MV-4-11 (cell line): ENCODE measurements around the gene SLC25A30.
A peak's percentile ranks its signal among the peaks of the same experiment; 100 is the strongest.

Source experiments
- DNase-seq: peaks from one replicate; lab custom pipeline; 2025; lab: John Stamatoyannopoulos, UW

Gene SLC25A30

GRCh38 chr13:45417790-45418534 is at the start of gene SLC25A30:
Gene SLC25A30, minus strand, starts transcription at chr13:45418373. Its CDS starts 6,948 bp downstream, at chr13:45411425.
- peak; percentile 87 for DNase-seq

DNA sequence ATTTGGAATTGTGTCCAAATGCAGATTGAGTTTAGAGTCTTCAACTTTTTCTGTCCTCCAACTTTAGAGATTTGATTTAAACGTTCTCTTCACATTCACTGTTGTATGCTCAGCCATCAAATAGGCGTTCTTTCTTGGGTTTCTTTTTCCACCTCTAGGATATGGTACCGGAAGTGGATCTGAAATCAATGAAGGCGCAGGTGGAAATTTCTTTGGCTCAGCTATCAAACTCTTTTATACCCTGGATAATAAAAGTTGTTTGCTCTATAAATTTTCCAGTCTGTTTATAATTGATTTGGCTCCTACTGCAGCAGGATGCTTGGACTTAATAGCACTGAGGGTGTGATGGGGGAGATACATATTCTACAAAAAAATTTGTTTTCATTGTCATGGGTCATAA is 48.2 kb upstream of the SLC25A30 start:
- DNase-seq, result no peak

- DNase-seq, result peak; percentile 98
These were observed 46.7 kb upstream of the SLC25A30 start, which contains the start of gene COG3 for GRCh38 chr13:45464687-45465453. Gene COG3, plus strand, starts transcription at chr13:45464939. Its CDS starts 98 bp downstream, at chr13:45465037.

- no peak for DNase-seq
These were observed 46.0 kb upstream of the SLC25A30 start for GRCh38 chr13:45464141-45464686.

- no peak for DNase-seq
These were observed 38.2 kb upstream of the SLC25A30 start for GRCh38 chr13:45456196-45456972.

DNA sequence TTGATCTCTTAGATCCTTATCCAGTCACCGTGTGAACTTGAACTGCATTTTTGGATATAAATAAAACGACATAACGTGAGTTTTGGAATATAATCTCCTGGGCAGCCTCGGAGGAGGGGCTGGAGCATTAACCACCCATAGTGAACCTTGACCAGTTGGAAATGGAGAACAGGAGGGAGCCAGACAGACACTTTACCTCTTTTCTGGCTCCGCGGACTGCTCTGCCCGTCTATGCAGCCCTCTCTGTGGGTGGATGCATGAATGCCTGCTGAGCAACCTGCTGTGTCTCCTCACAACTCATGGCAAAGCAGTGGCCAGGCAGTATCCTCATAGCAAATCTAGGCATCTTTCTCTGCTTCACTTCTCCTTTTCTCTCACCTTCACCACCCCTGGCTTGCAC is 36.0 kb upstream of the SLC25A30 start:
- no peak for DNase-seq

DNA sequence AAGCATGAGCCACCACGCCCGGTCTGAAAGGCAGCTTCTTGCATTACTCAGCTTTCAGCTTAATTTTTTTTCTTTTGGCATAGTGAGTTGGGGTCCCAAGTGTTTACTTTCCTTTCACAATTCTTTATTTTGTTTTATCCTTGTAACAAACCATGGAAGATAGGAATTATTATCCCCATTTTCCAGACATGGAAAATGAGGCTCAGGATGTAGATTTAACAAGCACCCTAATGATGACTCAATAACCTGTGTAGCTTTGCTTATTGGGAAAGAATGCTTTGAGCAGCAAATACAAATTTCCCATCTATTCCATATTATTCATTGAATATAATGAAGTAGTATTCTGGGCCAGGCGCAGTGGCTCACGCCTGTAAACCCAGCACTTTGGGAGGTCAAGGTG is 33.1 kb upstream of the SLC25A30 start:
- DNase-seq, result no peak

DNA sequence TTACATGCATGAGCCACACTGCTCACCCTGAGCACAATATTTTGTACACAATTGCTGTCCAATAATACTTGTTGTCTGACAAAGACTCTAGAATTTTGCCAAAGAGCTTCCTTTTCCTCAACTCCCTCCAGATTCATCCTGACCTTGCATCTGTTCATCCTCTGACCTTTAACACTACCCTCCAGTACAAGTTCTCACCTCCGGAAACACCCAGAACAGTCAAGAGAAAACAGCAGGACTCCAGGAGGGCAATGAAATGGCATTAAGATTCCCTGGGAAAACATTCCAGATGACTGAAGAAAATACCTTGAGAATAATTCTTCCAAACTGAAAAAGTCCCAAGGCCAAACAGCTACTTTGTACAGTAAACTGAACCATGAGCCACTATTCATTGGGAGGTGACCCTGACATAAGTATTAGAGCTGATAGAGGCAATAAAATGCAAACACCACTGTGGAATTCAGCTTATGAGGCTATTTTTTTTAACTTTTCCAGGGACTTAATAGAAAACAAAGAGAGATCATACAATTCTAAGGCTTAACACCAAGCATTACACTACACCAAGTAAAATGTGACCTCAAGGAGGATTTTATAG is 30.9 kb upstream of the SLC25A30 start:
- no peak for DNase-seq

- no peak for DNase-seq
These were observed 29.0 kb upstream of the SLC25A30 start for GRCh38 chr13:45447050-45447661.

DNA sequence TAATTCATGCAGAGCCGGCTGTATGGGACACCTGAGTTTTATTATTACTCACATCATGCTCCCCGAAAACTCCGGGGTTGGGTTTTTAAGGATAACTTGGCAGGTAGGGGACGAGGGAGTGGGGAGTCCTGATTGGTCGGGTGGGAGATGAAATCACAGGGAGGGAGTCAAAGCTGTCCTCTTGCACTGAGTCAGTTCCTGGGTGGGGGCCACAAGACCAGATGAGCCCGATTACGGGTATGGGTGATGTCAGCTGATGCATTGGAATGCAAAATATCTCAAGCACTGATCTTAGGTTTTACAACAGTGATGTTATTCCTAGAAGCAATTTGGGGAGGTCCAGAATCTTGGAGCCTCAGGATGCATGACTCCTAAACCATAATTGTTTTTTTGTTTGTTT is 28.0 kb upstream of the SLC25A30 start:
- DNase-seq, result no peak

DNA sequence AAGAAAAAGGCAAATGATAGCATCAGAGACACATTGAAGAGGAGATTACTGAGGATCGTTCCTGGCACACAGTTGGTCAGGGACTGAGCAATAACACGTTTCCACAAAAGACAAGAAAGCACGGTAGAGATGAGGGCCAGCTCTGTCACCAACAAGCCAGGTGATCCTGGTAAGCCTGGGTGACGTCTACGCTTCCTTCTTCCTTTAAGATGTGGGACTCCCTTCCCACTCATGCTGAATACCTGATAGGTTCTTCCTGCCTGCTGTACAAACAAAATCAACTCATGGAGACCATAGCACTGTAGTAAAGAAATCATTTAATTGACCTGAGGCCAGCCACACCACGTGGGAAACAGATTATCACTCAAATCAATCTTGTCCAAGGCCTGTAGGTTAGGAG is 26.9 kb upstream of the SLC25A30 start:
- DNase-seq, result no peak

GRCh38 chr13:45441633-45442032 is 23.5 kb upstream of the SLC25A30 start:
- DNase-seq, result peak; percentile 35

GRCh38 chr13:45439781-45440462 is 21.7 kb upstream of the SLC25A30 start:
- no peak for DNase-seq

- no peak for DNase-seq
These were observed 20.8 kb upstream of the SLC25A30 start for GRCh38 chr13:45439008-45439407.

DNA sequence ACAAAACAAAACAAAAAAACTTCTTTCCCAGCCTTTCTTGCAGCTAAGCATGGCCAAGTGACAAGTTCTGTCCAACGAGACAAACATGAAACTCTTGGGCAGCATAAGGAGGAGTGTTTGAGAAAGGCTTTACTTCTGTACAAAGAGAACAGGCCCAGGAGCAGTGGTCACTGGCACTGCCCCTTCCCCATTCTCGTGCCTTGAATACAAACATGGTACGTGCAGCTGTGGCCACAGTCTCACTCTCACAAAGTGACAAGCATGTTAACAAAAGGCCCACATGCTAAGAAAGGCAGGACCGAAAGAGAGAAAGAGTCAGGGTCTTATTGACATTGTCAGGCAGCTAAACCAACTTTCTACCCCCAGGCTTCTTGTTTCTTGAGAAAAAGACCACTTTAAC is 19.8 kb upstream of the SLC25A30 start:
- no peak for DNase-seq

GRCh38 chr13:45436953-45437352 is 18.8 kb upstream of the SLC25A30 start:
- DNase-seq, result no peak

- no peak for DNase-seq
These were observed 18.2 kb upstream of the SLC25A30 start for GRCh38 chr13:45436332-45436731.

DNA sequence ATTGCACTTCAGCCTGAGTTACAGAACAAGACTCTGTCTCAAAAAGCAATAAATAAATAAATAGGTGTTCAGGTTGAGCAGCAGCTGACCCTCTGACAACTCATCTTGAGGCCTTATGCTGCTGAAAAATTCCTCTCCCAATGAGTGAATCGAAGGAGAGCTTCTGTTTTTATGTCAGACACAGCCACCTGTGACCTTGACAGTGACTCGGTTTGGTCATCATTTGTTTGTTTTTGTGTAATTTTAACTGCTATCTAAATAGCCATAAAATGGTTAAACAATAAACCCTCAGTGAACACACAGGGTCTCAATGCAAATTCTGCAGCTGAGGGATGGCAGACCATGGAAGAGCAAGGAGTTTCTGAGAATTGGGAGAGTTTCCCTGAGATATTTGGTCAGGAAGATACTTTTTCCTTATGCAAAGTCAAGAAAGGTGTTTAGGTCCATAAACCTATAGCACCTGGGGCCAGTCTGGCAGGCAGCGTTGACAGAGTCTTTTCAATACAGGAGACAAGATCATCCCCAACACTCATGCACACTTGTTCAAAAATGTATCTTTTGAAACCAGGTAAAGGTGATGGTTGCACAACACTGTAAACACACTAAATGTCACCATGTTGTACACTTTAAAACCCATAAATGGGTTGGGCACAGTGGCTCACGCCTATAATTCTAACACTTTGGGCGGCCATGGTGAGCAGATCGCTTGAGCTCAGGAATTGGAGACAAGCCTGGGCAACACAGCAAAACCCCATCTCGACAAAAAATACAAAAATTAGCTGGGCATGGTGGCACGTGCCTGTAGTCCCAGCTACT is 16.6 kb upstream of the SLC25A30 start:
- no peak for DNase-seq

GRCh38 chr13:45433381-45433790 is 15.2 kb upstream of the SLC25A30 start:
- DNase-seq, result no peak
